ENCODE data around the gene GTSE1. TPM values are rescaled to one million over a fixed set of nuclear protein-coding genes. Genes with fewer than 3 reads are reported as not detected.
A peak's percentile ranks its signal among the peaks of the same experiment; 100 is the strongest.

The GTSE1 gene
- total RNA-seq, 2 donors from 2014 or later: 39.5 to 59.5 TPM

DNA sequence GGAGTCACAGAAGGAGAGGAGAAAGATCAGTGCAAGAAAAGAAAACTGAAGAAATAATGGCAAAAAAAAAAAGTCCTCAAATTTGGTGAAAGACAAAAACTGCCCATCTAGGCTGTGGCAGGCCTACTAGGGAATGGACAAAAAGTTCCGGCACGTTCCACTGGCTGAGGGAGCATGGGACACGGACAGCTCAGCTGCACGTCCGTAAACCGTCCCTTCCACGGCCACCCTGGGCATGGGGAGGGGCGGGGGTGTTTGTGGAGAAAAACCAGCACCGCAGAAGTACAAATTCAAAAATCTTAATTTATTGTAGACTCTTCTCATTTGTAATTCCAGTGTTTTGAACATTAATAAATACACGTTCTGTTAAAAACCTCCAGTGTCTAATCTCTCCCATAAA lies 64.2 kb downstream of the GTSE1 start:
- no peak overlapping the region for H3K27ac ChIP-seq (ENCODE audit: low read depth, low read length)
- TF ChIP-seq, protein P1, sequence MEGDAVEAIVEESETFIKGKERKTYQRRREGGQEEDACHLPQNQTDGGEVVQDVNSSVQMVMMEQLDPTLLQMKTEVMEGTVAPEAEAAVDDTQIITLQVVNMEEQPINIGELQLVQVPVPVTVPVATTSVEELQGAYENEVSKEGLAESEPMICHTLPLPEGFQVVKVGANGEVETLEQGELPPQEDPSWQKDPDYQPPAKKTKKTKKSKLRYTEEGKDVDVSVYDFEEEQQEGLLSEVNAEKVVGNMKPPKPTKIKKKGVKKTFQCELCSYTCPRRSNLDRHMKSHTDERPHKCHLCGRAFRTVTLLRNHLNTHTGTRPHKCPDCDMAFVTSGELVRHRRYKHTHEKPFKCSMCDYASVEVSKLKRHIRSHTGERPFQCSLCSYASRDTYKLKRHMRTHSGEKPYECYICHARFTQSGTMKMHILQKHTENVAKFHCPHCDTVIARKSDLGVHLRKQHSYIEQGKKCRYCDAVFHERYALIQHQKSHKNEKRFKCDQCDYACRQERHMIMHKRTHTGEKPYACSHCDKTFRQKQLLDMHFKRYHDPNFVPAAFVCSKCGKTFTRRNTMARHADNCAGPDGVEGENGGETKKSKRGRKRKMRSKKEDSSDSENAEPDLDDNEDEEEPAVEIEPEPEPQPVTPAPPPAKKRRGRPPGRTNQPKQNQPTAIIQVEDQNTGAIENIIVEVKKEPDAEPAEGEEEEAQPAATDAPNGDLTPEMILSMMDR (conservative IDR thresholded peaks at IDR 0.05): no peak
- H3K4me1 ChIP-seq (ENCODE audit: control insufficient read depth, insufficient read depth, low read length): no peaks in the 10 kb centered on the region
- DNase-seq: no peak
- no peak overlapping the region for H3K27ac Mint-ChIP-seq
- no peaks in the 10 kb centered on the region for H3K27me3 ChIP-seq (ENCODE audit: control insufficient read depth, insufficient read depth, low read length, poor library complexity, severe bottlenecking)
- 90 to 100% methylated on average over 4 to 10 of the region's 10 CpGs for WGBS, 2 experiments (ENCODE audit: insufficient coverage in 1 of 2, insufficient read length in 1 of 2)
- no peak overlapping the region for H3K4me3 Mint-ChIP-seq
- H3K4me3 ChIP-seq (ENCODE audit: low read length): no peak overlapping the region
- no peaks in the 10 kb centered on the region for H3K9me3 Mint-ChIP-seq
- peaks cover 37% of the 10 kb centered on the region for H3K36me3 Mint-ChIP-seq (ENCODE audit: low read depth)
- no peaks in the 10 kb centered on the region for H3K4me1 Mint-ChIP-seq
- H3K9ac ChIP-seq (ENCODE audit: extremely low read depth, low read length, poor library complexity, severe bottlenecking): no peak overlapping the region
- no peaks in the 10 kb centered on the region for H3K9me3 ChIP-seq (ENCODE audit: control insufficient read depth, low read length)
- H3K27me3 Mint-ChIP-seq (ENCODE audit: insufficient read depth): no peaks in the 10 kb centered on the region
- peaks cover 45% of the 10 kb centered on the region for H3K36me3 ChIP-seq (ENCODE audit: control insufficient read depth, insufficient read depth, low read length)

DNA sequence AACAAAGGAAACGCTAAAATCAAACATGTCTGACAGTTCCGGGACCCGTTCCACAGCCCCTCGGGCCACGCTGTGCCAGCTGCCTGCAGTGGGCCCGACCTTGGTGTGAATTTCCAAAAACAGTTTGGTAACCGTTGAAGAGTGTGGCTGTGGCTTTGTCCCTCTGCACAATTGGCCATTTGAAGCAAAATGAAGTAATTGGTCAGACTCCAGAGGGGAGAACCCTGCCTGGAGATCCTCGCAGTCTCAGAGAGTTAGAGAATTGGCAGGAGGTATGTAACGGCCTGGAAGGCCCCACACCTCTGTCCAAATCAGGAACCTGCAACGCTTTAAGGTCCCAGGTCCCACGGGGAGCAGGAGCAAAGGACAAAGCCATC lies 65.1 kb downstream of the GTSE1 start:
- no peaks in the 10 kb centered on the region for H3K4me1 ChIP-seq (ENCODE audit: control insufficient read depth, insufficient read depth, low read length)
- H3K9me3 ChIP-seq (ENCODE audit: control insufficient read depth, low read length): no peaks in the 10 kb centered on the region
- no peak overlapping the region for H3K9ac ChIP-seq (ENCODE audit: extremely low read depth, low read length, poor library complexity, severe bottlenecking)
- Mint-ChIP-seq H3K27ac (no peak overlapping the region), H3K4me1 (no peaks in the 10 kb centered on the region), H3K36me3 (ENCODE audit: low read depth) (peaks cover 35% of the 10 kb centered on the region), H3K9me3 (no peaks in the 10 kb centered on the region), H3K27me3 (ENCODE audit: insufficient read depth) (no peaks in the 10 kb centered on the region), H3K4me3 (no peak overlapping the region)
- DNase-seq: no peak
- peaks cover 36% of the 10 kb centered on the region for H3K36me3 ChIP-seq (ENCODE audit: control insufficient read depth, insufficient read depth, low read length)
- H3K27me3 ChIP-seq (ENCODE audit: control insufficient read depth, insufficient read depth, low read length, poor library complexity, severe bottlenecking): no peaks in the 10 kb centered on the region
- TF ChIP-seq, protein P1 (conservative IDR thresholded peaks at IDR 0.05): no peak
- no peak overlapping the region for H3K4me3 ChIP-seq (ENCODE audit: low read length)
- WGBS, 2 experiments (ENCODE audit: insufficient coverage in 1 of 2, insufficient read length in 1 of 2): 92% methylated on average over 4 to 11 of the region's 11 CpGs
- no peak overlapping the region for H3K27ac ChIP-seq (ENCODE audit: low read depth, low read length)

DNA sequence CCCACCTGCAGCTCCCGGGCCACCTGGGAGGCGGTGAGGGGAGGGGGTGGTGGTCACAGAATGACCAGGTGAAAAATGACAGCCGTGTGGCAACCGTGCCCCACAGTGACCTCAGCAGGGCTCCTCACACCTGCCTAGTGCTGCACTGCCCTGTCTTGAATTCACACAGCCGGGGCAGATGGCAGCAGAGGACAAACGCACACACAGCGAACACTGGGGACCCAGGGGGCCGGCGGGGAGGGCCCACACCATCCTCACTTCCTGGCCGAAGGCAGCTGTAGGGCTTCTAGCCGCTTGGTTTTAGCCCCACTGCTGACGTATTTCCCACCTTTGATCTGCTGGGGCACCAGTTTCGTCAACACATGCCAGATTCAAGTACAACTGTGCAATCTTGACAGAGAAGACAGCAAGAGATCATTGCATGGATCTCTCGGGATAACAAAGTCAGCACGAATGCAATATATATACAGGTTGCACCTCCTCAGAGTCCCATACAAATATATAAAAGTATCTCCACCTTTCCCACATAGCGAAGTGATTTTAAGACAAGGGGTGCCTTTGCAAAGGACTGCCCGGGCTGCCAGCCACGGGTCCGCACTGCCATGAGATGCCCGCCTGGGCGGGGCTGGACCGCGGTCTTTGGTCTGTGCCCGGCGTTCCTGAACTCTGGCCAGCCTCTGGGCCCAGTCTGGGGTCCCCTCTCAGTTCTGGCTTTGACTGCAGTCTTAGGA lies 65.7 kb downstream of the GTSE1 start:
- Histone ChIP-seq H3K4me3 (ENCODE audit: low read length) (no peak overlapping the region), H3K9me3 (ENCODE audit: control insufficient read depth, low read length) (no peaks in the 10 kb centered on the region), H3K36me3 (ENCODE audit: control insufficient read depth, insufficient read depth, low read length) (peaks cover 32% of the 10 kb centered on the region), H3K9ac (ENCODE audit: extremely low read depth, low read length, poor library complexity, severe bottlenecking) (no peak overlapping the region), H3K4me1 (ENCODE audit: control insufficient read depth, insufficient read depth, low read length) (no peaks in the 10 kb centered on the region), H3K27ac (ENCODE audit: low read depth, low read length) (no peak overlapping the region), H3K27me3 (ENCODE audit: control insufficient read depth, insufficient read depth, low read length, poor library complexity, severe bottlenecking) (no peaks in the 10 kb centered on the region)
- Mint-ChIP-seq H3K27ac (peak overlapping the region; percentile 56), H3K4me3 (no peak overlapping the region), H3K27me3 (ENCODE audit: insufficient read depth) (no peaks in the 10 kb centered on the region), H3K4me1 (no peaks in the 10 kb centered on the region), H3K9me3 (no peaks in the 10 kb centered on the region), H3K36me3 (ENCODE audit: low read depth) (peaks cover 33% of the 10 kb centered on the region)
- TF ChIP-seq, protein P1 (conservative IDR thresholded peaks at IDR 0.05): no peak
- DNase-seq: peak; percentile 54
- WGBS, 2 experiments (ENCODE audit: insufficient coverage in 1 of 2, insufficient read length in 1 of 2): 90 to 95% methylated on average over 19 to 25 of the region's 25 CpGs

All from endodermal cell (in vitro differentiated cells).